Testis (tissue), 3 donors: ENCODE data around the gene RHBDD3. TPM values are rescaled to one million over a fixed set of nuclear protein-coding genes. Genes with fewer than 3 reads are reported as not detected.

Experiments used
- DNase-seq: peaks from one replicate; pipeline ENCODE4 v3.0.0-alpha.2; 2019
- H3K27ac ChIP-seq, 2 donors: fragments of 200-600 bp; sonication (generic); one replicate each; pipeline ENCODE4 v1.5.1; 2019
- H3K27me3 ChIP-seq: fragments of 200-600 bp; sonication (generic); one replicate; pipeline ENCODE4 v1.5.1; 2019
- H3K36me3 ChIP-seq: fragments of 200-600 bp; sonication (generic); one replicate; pipeline ENCODE4 v1.5.1; 2017; ENCODE audit warnings: low read depth; ENCODE audit errors: missing control alignments
- H3K4me1 ChIP-seq: fragments of 200-600 bp; sonication (generic); one replicate; pipeline ENCODE4 v1.5.1; 2019
- H3K4me3 ChIP-seq, 2 donors: fragments of 200-600 bp; sonication (generic); one replicate each; pipeline ENCODE4 v1.5.1; 2017 to 2019
- H3K9me3 ChIP-seq: fragments of 200-600 bp; sonication (generic); one replicate; pipeline ENCODE4 v1.5.1; 2017
- POLR2A ChIP-seq: fragments of 450-650 bp; IDR thresholded peaks from one replicate; pipeline ENCODE4 v1.6.1; 2017; ENCODE audit warnings: antibody characterized with exemption, mild to moderate bottlenecking, moderate library complexity
- WGBS, 2 donors: methylation state at CpG; one replicate each; pipeline ENCODE4 v1.1.5; 2018; 5-methylcytosine and 5-hydroxymethylcytosine counted together
- intact Hi-C: fragments of 100-400 bp; cut with DNase I; formaldehyde crosslinking; loops from one replicate; pipeline ENCODE4 v1.15.1; 2023; ENCODE audit warnings: low total_unique reads
- polyA plus RNA-seq: library from polyadenylated mRNA; stranded (reverse); fragments of 350-450 nt; fragmentation: Illumina TruSeq; extraction: RNeasy Lipid Tissue Mini Kit (QIAGEN cat#74804); gene quantifications from one replicate; pipeline ENCODE4 v1.2.3, GENCODE V29; 2014; ENCODE audit warnings: low read depth, low replicate concordance; ENCODE audit not compliant: insufficient read depth
- total RNA-seq, 2 donors: library from RNA; depleted of rRNA; stranded (reverse); fragments of >200 nt; gene quantifications; one replicate each; pipeline ENCODE4 v1.2.3, GENCODE V29; 2016
- TF ChIP-seq, protein P1 (sequence below), 3 experiments: fragments of 450-650 bp in 2 of 3; fragments of 200-600 bp in 1 of 3; sonication (generic) in 1 of 3; IDR thresholded peaks; one replicate each; pipeline ENCODE4 v1.5.1; 2016 to 2019; ENCODE audit warnings: antibody characterized with exemption in 3 of 3, mild to moderate bottlenecking in 2 of 3, moderate library complexity in 1 of 3

The RHBDD3 gene
- total and polyA plus RNA-seq, 3 donors from 2014 or later, result 55.1 to 99.2 (median 66.8) TPM

DNA sequence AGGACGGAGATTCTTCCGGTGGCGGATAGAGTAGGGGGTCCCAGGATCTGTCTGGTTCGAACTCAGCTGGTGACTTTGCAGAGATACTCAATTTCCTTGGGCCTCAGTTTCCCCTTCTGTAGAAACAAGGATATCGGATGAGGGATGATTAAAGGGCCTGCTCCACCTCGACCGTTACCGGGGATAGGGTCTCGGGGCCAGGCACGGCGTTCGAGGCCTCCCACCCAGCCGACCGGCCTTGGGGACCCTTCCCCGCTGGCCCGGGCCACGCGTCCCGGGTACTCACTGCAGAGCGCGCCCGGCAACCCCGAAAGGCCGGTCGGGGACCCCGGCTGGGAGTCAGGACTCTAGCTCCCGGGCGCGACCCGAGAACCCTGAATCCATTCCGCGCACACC, 321 bp downstream of the RHBDD3 start:
- no peak for DNase-seq
- TF ChIP-seq, protein P1, sequence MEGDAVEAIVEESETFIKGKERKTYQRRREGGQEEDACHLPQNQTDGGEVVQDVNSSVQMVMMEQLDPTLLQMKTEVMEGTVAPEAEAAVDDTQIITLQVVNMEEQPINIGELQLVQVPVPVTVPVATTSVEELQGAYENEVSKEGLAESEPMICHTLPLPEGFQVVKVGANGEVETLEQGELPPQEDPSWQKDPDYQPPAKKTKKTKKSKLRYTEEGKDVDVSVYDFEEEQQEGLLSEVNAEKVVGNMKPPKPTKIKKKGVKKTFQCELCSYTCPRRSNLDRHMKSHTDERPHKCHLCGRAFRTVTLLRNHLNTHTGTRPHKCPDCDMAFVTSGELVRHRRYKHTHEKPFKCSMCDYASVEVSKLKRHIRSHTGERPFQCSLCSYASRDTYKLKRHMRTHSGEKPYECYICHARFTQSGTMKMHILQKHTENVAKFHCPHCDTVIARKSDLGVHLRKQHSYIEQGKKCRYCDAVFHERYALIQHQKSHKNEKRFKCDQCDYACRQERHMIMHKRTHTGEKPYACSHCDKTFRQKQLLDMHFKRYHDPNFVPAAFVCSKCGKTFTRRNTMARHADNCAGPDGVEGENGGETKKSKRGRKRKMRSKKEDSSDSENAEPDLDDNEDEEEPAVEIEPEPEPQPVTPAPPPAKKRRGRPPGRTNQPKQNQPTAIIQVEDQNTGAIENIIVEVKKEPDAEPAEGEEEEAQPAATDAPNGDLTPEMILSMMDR (IDR thresholded peaks at IDR 0.05), result no peak
- TF ChIP-seq POLR2A, result no peak
- Histone ChIP-seq H3K4me1 (peaks cover 46% of the 10 kb centered on the region), H3K4me3 (peak overlapping the region; percentile 96 to 98), H3K36me3 (no peaks in the 10 kb centered on the region), H3K27ac (peak overlapping the region; percentile 95 to 99), H3K9me3 (no peaks in the 10 kb centered on the region), H3K27me3 (no peaks in the 10 kb centered on the region)
- WGBS, 2 donors, result 0 to 1% methylated on average over 7 to 30 of the region's 32 CpGs
- intact Hi-C loops, result no loop called here

DNA sequence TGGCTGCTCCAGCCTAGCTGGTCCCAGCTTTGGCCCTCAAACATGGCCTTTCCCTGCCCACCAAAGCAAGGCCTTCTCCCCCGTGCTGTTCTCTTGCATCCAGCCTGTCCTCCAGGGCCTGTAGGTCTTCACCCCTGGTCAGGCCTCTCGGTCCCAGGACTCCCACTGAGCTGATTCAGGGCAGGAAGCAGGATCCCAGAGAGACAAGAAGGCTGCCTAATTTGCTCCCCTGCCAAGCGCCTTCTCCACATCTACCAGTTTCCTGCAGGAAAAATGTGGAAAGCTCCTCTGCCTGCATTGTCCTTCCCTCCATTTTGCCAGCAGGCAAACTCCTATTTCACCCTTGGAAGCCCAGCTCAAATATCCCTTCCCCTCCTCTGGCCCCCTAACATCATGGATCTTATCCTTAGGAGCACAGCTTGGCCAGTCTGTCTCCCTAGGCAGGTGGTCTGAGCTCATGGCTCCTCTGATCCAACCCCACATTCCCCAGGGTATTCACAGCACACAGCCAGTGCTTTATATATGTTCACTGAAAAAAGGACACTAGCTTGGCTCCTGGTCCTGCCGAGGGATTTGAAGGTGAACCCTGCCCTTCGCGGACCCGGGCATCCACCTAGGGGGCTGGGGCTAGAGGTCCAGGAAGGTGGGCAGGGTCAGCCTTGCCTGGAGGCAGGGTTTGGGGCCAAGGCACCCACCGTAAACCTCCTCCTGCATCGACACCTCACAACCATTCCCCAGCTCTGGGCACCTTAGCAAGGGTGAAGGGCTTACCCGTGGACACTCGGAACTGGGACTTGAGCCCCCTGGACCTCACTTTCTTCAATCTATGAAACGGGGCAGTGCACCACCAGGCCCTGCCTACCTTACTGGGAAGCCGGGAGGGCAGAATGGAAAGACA, 968 bp downstream of the RHBDD3 start:
- Histone ChIP-seq H3K4me3 (peak overlapping the region; percentile 96 to 98), H3K36me3 (no peaks in the 10 kb centered on the region), H3K27ac (peak overlapping the region; percentile 95 to 99), H3K9me3 (no peaks in the 10 kb centered on the region), H3K4me1 (peaks cover 42% of the 10 kb centered on the region), H3K27me3 (no peaks in the 10 kb centered on the region)
- intact Hi-C loops, result no loop called here
- TF ChIP-seq, protein P1 (IDR thresholded peaks at IDR 0.05), result no peak
- TF ChIP-seq POLR2A, result no peak
- DNase-seq, result no peak
- 12 to 20% methylated on average over 7 to 13 of the region's 13 CpGs for WGBS, 2 donors

DNA sequence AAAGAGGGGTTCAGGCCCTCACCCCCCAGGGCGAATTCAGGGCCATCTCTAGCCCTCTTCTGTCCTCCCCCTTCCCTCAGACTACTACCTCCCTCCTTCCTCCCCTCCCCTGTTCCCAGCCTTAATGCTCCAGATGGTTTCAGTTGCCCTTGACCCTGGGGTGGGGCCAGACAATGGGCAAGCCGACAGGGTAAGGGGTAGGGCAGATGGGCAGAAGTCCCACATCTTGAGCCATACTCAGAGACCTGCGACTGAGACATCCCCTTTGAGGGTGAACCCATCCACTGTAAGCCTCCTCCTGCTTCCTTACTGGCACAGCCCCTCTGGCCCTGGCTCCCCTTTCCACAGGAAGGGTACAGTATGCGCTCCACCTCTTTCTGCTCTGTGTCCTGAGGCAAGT, 1.9 kb downstream of the RHBDD3 start:
- Histone ChIP-seq H3K4me3 (no peak overlapping the region), H3K27ac (no peak overlapping the region), H3K9me3 (no peaks in the 10 kb centered on the region), H3K27me3 (no peaks in the 10 kb centered on the region), H3K36me3 (no peaks in the 10 kb centered on the region), H3K4me1 (peaks cover 34% of the 10 kb centered on the region)
- no peak for DNase-seq
- TF ChIP-seq POLR2A, result no peak
- TF ChIP-seq, protein P1 (IDR thresholded peaks at IDR 0.05), result no peak
- intact Hi-C loops, result no loop called here
- WGBS, 2 donors, result 42 to 54% methylated on average over 4 of the region's 4 CpGs

DNA sequence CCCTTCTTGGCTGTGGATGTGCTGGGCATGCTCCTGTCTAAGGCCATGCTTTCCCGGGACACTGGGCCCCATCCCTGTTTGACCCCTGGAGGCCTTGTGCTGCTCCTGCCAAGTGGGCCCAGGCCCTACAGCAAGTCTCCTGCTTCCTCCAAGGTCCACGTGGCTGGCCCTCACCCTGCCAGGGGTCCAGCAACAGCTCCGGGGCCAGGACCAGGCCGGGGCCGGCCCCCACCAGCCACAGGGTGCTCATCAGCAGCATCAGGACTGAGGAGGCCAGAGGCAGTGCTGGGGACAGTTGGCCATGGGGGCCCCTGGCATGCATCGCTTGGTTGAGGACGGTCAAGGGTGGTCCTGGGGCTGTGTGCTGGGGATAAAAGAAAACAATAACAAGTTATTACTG, 2.5 kb downstream of the RHBDD3 start:
- Histone ChIP-seq H3K27ac (no peak overlapping the region), H3K4me3 (no peak overlapping the region), H3K4me1 (peaks cover 33% of the 10 kb centered on the region), H3K9me3 (no peaks in the 10 kb centered on the region), H3K36me3 (no peaks in the 10 kb centered on the region), H3K27me3 (no peaks in the 10 kb centered on the region)
- no peak for DNase-seq
- intact Hi-C loops, result no loop called here
- no peak for TF ChIP-seq POLR2A
- TF ChIP-seq, protein P1 (IDR thresholded peaks at IDR 0.05), result no peak
- WGBS, 2 donors, result 70 to 93% methylated on average over 3 to 7 of the region's 7 CpGs
